OCI-M1 (cell line): ENCODE results near the gene RPL28.

ENCODE experiments used
- DNase-seq: peaks from one replicate; lab custom pipeline; 2025; lab: John Stamatoyannopoulos, UW

RPL28 gene

GRCh38 chr19:55353803-55354697 lies 31.7 kb upstream of the RPL28 start:
- peak; percentile 54 for DNase-seq

- no peak for DNase-seq
Observed at GRCh38 chr19:55354698-55355212, 31.0 kb upstream of the RPL28 start, which contains the start of gene COX6B2. Gene COX6B2 (minus strand): TSS chr19:55354719. CDS start chr19:55354521, 198 bp downstream.

GRCh38 chr19:55355213-55355821 lies 30.4 kb upstream of the RPL28 start:
- DNase-seq: no peak

GRCh38 chr19:55358493-55358892 lies 27.2 kb upstream of the RPL28 start:
- DNase-seq: no peak

GRCh38 chr19:55358943-55359908 lies 26.5 kb upstream of the RPL28 start:
- no peak for DNase-seq

GRCh38 chr19:55360902-55361301 lies 24.8 kb upstream of the RPL28 start:
- no peak for DNase-seq

GRCh38 chr19:55362174-55362989 lies 23.4 kb upstream of the RPL28 start:
- DNase-seq: no peak

GRCh38 chr19:55362990-55363716 lies 22.6 kb upstream of the RPL28 start, which contains the start of gene GARIN5B:
Gene GARIN5B (minus strand): TSS chr19:55363260. CDS start chr19:55363066, 194 bp downstream.
- no peak for DNase-seq

GRCh38 chr19:55365245-55365644 lies 20.5 kb upstream of the RPL28 start:
- DNase-seq: no peak

GRCh38 chr19:55365964-55366363 lies 19.8 kb upstream of the RPL28 start:
- DNase-seq: no peak

GRCh38 chr19:55366790-55367189 lies 18.9 kb upstream of the RPL28 start:
- no peak for DNase-seq

- DNase-seq: no peak
Observed at GRCh38 chr19:55368106-55368505, 17.6 kb upstream of the RPL28 start.

- DNase-seq: no peak
Observed at GRCh38 chr19:55368701-55369563, 16.8 kb upstream of the RPL28 start.

GRCh38 chr19:55369653-55370304 lies 16.0 kb upstream of the RPL28 start:
- no peak for DNase-seq

- DNase-seq: no peak
Observed at GRCh38 chr19:55370305-55370988, 15.3 kb upstream of the RPL28 start, which contains the start of gene IL11. Gene IL11 (minus strand): TSS chr19:55370463. CDS start chr19:55370310, 153 bp downstream.

GRCh38 chr19:55372316-55373081 lies 13.2 kb upstream of the RPL28 start:
- DNase-seq: no peak

- no peak for DNase-seq
Observed at GRCh38 chr19:55373306-55373992, 12.3 kb upstream of the RPL28 start.
